Transverse colon (tissue), 4 donors: Measurements from ENCODE around the gene RPL18A. TPM values are rescaled to one million over a fixed set of nuclear protein-coding genes. Genes with fewer than 3 reads are reported as not detected.

Experiments used
- DNase-seq: peaks from one replicate; pipeline ENCODE4 v3.0.0-alpha.2; 2019
- H3K27ac ChIP-seq, 4 donors: fragments of 200-600 bp; sonication (generic); 2 replicates each; pipeline ENCODE4 v1.5.1; 2016 to 2018; ENCODE audit warnings: inconsistent platforms in 4 of 4
- H3K27me3 ChIP-seq: fragments of 200-600 bp; sonication (generic); 2 replicates; pipeline ENCODE4 v1.5.1; 2017; ENCODE audit warnings: inconsistent platforms
- H3K36me3 ChIP-seq, 4 donors: fragments of 200-600 bp; sonication (generic); 2 replicates each; pipeline ENCODE4 v1.5.1; 2017 to 2019; ENCODE audit warnings: inconsistent platforms in 4 of 4
- H3K4me1 ChIP-seq, 4 donors: fragments of 200-600 bp; sonication (generic); 2 replicates each; pipeline ENCODE4 v1.5.1; 2017 to 2020; ENCODE audit warnings: inconsistent platforms in 4 of 4
- H3K4me3 ChIP-seq, 4 donors: fragments of 200-600 bp; sonication (generic); 1 replicate in 1 of 4; 2 replicates in 3 of 4; pipeline versions ENCODE4 v1.5.1 to v1.6.1; 2017 to 2019; ENCODE audit warnings: inconsistent platforms in 4 of 4
- H3K9me3 ChIP-seq, 2 donors: fragments of 200-600 bp; sonication (generic); 2 replicates each; pipeline ENCODE4 v1.5.1; 2017 to 2019; ENCODE audit warnings: inconsistent platforms in 2 of 2
- CTCF ChIP-seq, 5 experiments: fragments of 200-600 bp in 3 of 5; fragments of 450-650 bp in 2 of 5; sonication (generic) in 3 of 5; IDR thresholded peaks; 1 replicate in 2 of 5; 2 replicates in 3 of 5; pipeline ENCODE4 v1.5.1; 2016 to 2017; ENCODE audit warnings: antibody characterized with exemption in 5 of 5, inconsistent platforms in 3 of 5, mild to moderate bottlenecking in 2 of 5, moderate library complexity in 1 of 5
- EP300 ChIP-seq: sonication (generic); formaldehyde crosslinking; IDR thresholded peaks from one replicate; pipeline ENCODE4 v1.6.1; 2017; ENCODE audit warnings: antibody characterized with exemption, low read depth
- POLR2A ChIP-seq: fragments of 450-650 bp; IDR thresholded peaks from one replicate; pipeline ENCODE4 v1.6.1; 2016; ENCODE audit warnings: antibody characterized with exemption, mild to moderate bottlenecking, moderate library complexity
- POLR2AphosphoS5 ChIP-seq, 3 donors: sonication (generic); formaldehyde crosslinking; IDR thresholded peaks; one replicate each; pipeline ENCODE4 v1.6.1; 2016; ENCODE audit warnings: antibody characterized with exemption in 3 of 3
- WGBS, 2 donors: methylation state at CpG; one replicate each; pipeline ENCODE4 v1.1.5; 2018; ENCODE audit warnings: low coverage in 1 of 2; 5-methylcytosine and 5-hydroxymethylcytosine counted together
- in situ Hi-C, 4 donors: fragments of 200-750 bp; cut with MboI; loops; one replicate each; pipeline versions ENCODE4 v1.15.0 to v1.15.1; 2017; ENCODE audit warnings: low sequenced_read_pairs in 3 of 4, low pct_ligation_motif_present in 1 of 4, low pct_unique_long_range_greater_than_20kb in 1 of 4
- intact Hi-C: fragments of 100-400 bp; cut with DNase I; formaldehyde crosslinking; loops from one replicate; pipeline ENCODE4 v1.15.1; 2023; ENCODE audit warnings: low total_unique reads
- total RNA-seq, 4 donors: library from RNA; depleted of rRNA; stranded (reverse); fragments of >200 nt; gene quantifications; one replicate each; pipeline ENCODE4 v1.1.0, GENCODE V29; 2016

RPL18A gene
- total RNA-seq, 4 donors from 2014 or later = 727 to 1,372 (median 1,071) TPM

GRCh38 chr19:17872251-17873001 lies 12.7 kb downstream of the RPL18A start:
- H3K4me3 ChIP-seq = peak overlapping the region in 2 of 4 donors; percentile 4 to 22
- no peaks in the 10 kb centered on the region for H3K36me3 ChIP-seq
- TF ChIP-seq POLR2A (no peak), CTCF (IDR thresholded peaks at IDR 0.05) (no peak), EP300 (no peak), POLR2AphosphoS5 (IDR thresholded peaks at IDR 0.05) (no peak)
- peaks cover 6 to 22% (median 15%) of the 10 kb centered on the region in 4 donors for H3K4me1 ChIP-seq
- H3K27me3 ChIP-seq = peaks cover 72% of the 10 kb centered on the region
- intact Hi-C loops = no loop called here
- no peak for DNase-seq
- no peaks in the 10 kb centered on the region for H3K9me3 ChIP-seq
- in situ Hi-C loops = loop anchor here in 2 of 4 donors (10.0 to 25.0 kb wide), 3 partner anchors 52 to 160 kb away; partner anchors contain the start of gene MAP1S (in 1 of the 2)
- 6 to 20% methylated on average over 2 to 32 of the region's 61 CpGs for WGBS, 2 donors
- H3K27ac ChIP-seq = no peak overlapping the region

- peak; percentile 53 for DNase-seq
- H3K4me3 ChIP-seq = peak overlapping the region in 2 of 4 donors; percentile 25 to 31
- no peak overlapping the region for H3K27ac ChIP-seq
- 15% methylated on average over 34 of the region's 63 CpGs; no CpG with 5 or more reads in 1 of the 2 donors for WGBS, 2 donors
- H3K9me3 ChIP-seq = no peaks in the 10 kb centered on the region
- H3K27me3 ChIP-seq = peaks cover 76% of the 10 kb centered on the region
- intact Hi-C loops (no loop called here), in situ Hi-C loops (loop anchor here in 2 of 4 donors (10.0 to 25.0 kb wide), 3 partner anchors 51 to 162 kb away; partner anchors contain the start of gene MAP1S (in 1 of the 2))
- no peaks in the 10 kb centered on the region for H3K36me3 ChIP-seq
- peaks cover 6 to 22% (median 15%) of the 10 kb centered on the region in 4 donors for H3K4me1 ChIP-seq
- no peak for TF ChIP-seq CTCF (IDR thresholded peaks at IDR 0.05)
- no peak for TF ChIP-seq POLR2A
- TF ChIP-seq EP300 = no peak
- no peak for TF ChIP-seq POLR2AphosphoS5 (IDR thresholded peaks at IDR 0.05)
Measured at GRCh38 chr19:17873786-17874757, 14.4 kb downstream of the RPL18A start.

- H3K4me3 ChIP-seq = no peak overlapping the region
- H3K9me3 ChIP-seq = no peaks in the 10 kb centered on the region
- 86% methylated on average over 8 of the region's 9 CpGs; no CpG with 5 or more reads in 1 of the 2 donors for WGBS, 2 donors
- TF ChIP-seq EP300 (no peak), POLR2A (no peak), POLR2AphosphoS5 (IDR thresholded peaks at IDR 0.05) (no peak), CTCF (IDR thresholded peaks at IDR 0.05) (no peak)
- no peak overlapping the region for H3K27ac ChIP-seq
- no peaks in the 10 kb centered on the region for H3K36me3 ChIP-seq
- DNase-seq = no peak
- intact Hi-C loops = no loop called here
- peaks cover 71% of the 10 kb centered on the region for H3K27me3 ChIP-seq
- in situ Hi-C loops = loop anchor here in 2 of 4 donors (10.0 to 25.0 kb wide), 3 partner anchors 50 to 162 kb away; partner anchors contain the start of gene MAP1S (in 1 of the 2)
- H3K4me1 ChIP-seq = peaks cover 6 to 22% (median 15%) of the 10 kb centered on the region in 4 donors
Measured at GRCh38 chr19:17874758-17875135, 15.0 kb downstream of the RPL18A start.
